LNCAP (cell line): Measurements from ENCODE around the gene ECEL1.

Experiments used
- CTCF ChIP-seq: fragments of 450-650 bp; IDR thresholded peaks from 2 replicates; pipeline ENCODE4 v1.5.1; 2017; ENCODE audit warnings: mild to moderate bottlenecking

ECEL1 gene

GRCh38 chr2:232437195-232437571 is 50.5 kb downstream of the ECEL1 start:
- no peak for TF ChIP-seq CTCF

GRCh38 chr2:232436381-232437194 is 51.0 kb downstream of the ECEL1 start:
- TF ChIP-seq CTCF = no peak

- TF ChIP-seq CTCF = no peak
These were observed 51.8 kb downstream of the ECEL1 start for GRCh38 chr2:232435805-232436204.

GRCh38 chr2:232435375-232435648 is 52.3 kb downstream of the ECEL1 start:
- TF ChIP-seq CTCF = no peak

- TF ChIP-seq CTCF = no peak
These were observed 52.9 kb downstream of the ECEL1 start for GRCh38 chr2:232434563-232435374.

GRCh38 chr2:232434091-232434490 is 53.5 kb downstream of the ECEL1 start:
- no peak for TF ChIP-seq CTCF

- 0 out of 2 replicates have a peak, but pooled peaks have one; percentile 13 for TF ChIP-seq CTCF
These were observed 54.9 kb downstream of the ECEL1 start for GRCh38 chr2:232432598-232433184.
